ENCODE data around the gene SLC35E1. TPM values are rescaled to one million over a fixed set of nuclear protein-coding genes. Genes with fewer than 3 reads are reported as not detected.

Gene SLC35E1
- total RNA-seq, 1 experiment from 2014 or later: 35.8 TPM

- Histone ChIP-seq H3K14ac (ENCODE audit: insufficient read depth, low read length) (no peak overlapping the region), H2BK5ac (ENCODE audit: insufficient read length, low read length) (no peak overlapping the region), H3K4me1 (ENCODE audit: insufficient read depth, low read length) (peaks cover 14% of the 10 kb centered on the region; the same call in 1 of the 2 replicates), H3K9me3 (ENCODE audit: control insufficient read depth, low read depth, low read length) (no peaks in the 10 kb centered on the region), H3K4me2 (ENCODE audit: insufficient read depth, insufficient read length, low read length) (no peak overlapping the region), H2BK12ac (ENCODE audit: insufficient read length, low read depth, low read length) (no peak overlapping the region), H3K9ac (ENCODE audit: extremely low read depth, insufficient read length, low read length) (no peak overlapping the region), H2BK120ac (ENCODE audit: low read depth, low read length, poor library complexity, severe bottlenecking) (no peak overlapping the region), H3K27ac (ENCODE audit: insufficient read length, low read depth, low read length) (no peak overlapping the region), H3K23me2 (ENCODE audit: insufficient read length, low read depth, low read length, poor library complexity, severe bottlenecking) (no peaks in the 10 kb centered on the region), H4K20me1 (ENCODE audit: control insufficient read depth, insufficient read depth, insufficient read length) (peaks cover under 1% of the 10 kb centered on the region), H3K18ac (ENCODE audit: insufficient read length, low read depth, low read length) (no peak overlapping the region), H3K23ac (ENCODE audit: insufficient read length, low read depth, low read length) (no peak overlapping the region), H3K79me2 (ENCODE audit: insufficient read depth, low read length) (peaks cover 27% of the 10 kb centered on the region; the same call in 1 of the 2 replicates), H2BK20ac (ENCODE audit: low read depth, low read length, poor library complexity, severe bottlenecking) (no peak overlapping the region), H3K79me1 (ENCODE audit: insufficient read depth, low read depth, low read length, poor library complexity, severe bottlenecking) (peaks cover 2% of the 10 kb centered on the region), H4K5ac (ENCODE audit: insufficient read length, low read depth, low read length) (no peak overlapping the region), H2BK15ac (ENCODE audit: low read depth, low read length) (no peak overlapping the region), H2AFZ (ENCODE audit: low read length) (no peak overlapping the region), H3K27me3 (ENCODE audit: insufficient read depth, low read length) (no peaks in the 10 kb centered on the region), H4K8ac (replicated peaks; ENCODE audit: insufficient read length, low read depth, low read length) (no peak overlapping the region), H4K91ac (ENCODE audit: insufficient read length, low read depth, low read length) (no peak overlapping the region), H2AK5ac (ENCODE audit: insufficient read length, low read length) (no peak overlapping the region), H3K56ac (ENCODE audit: insufficient read length, low read depth, low read length) (no peak overlapping the region), H3K4ac (ENCODE audit: low read depth, low read length) (no peak overlapping the region), H3T11ph (ENCODE audit: low read length) (no peak overlapping the region)
- no CpG with 5 or more reads among the region's 9 CpGs for WGBS (ENCODE audit: extremely low coverage, insufficient read length, low lambda C conversion rate)
- Mint-ChIP-seq H3K27me3 (ENCODE audit: low read depth) (no peaks in the 10 kb centered on the region), H3K4me3 (no peak overlapping the region), H3K27ac (peak overlapping the region in 1 of 3 experiments; percentile 53; a peak in 1 of 7 replicates), H3K4me1 (peaks cover 45 to 56% of the 10 kb centered on the region in 2 experiments), H3K36me3 (ENCODE audit: insufficient read depth in 1 of 3, low read depth in 3 of 3) (peaks cover 0 to 4% (median 0%) of the 10 kb centered on the region in 3 experiments; a peak in 2 of 7 replicates), H3K9me3 (no peaks in the 10 kb centered on the region)
- no peak for DNase-seq
- TF ChIP-seq CTCF (conservative IDR thresholded peaks at IDR 0.05): no peak
Measured at GRCh38 chr19:16590876-16591802, 18.9 kb upstream of the SLC35E1 start.
